Ascending aorta (tissue), 2 donors: ENCODE results near the gene JAK1. TPM values are rescaled to one million over a fixed set of nuclear protein-coding genes. Genes with fewer than 3 reads are reported as not detected.

Experiments used
- DNase-seq, 2 donors: peaks; one replicate each; pipeline ENCODE4 v3.0.0-alpha.2; 2019; ENCODE audit warnings: low spot score in 2 of 2
- H3K27ac ChIP-seq, 2 donors: fragments of 200-600 bp; sonication (generic); one replicate each; pipeline ENCODE4 v1.5.1; 2016 to 2017; ENCODE audit warnings: mild to moderate bottlenecking in 1 of 2
- H3K27me3 ChIP-seq: fragments of 200-600 bp; sonication (generic); one replicate; pipeline ENCODE4 v1.5.1; 2017
- H3K36me3 ChIP-seq, 2 donors: fragments of 200-600 bp; sonication (generic); one replicate each; pipeline ENCODE4 v1.5.1; 2016
- H3K4me1 ChIP-seq, 2 donors: fragments of 200-600 bp; sonication (generic); one replicate each; pipeline ENCODE4 v1.5.1; 2016 to 2017; ENCODE audit warnings: mild to moderate bottlenecking in 1 of 2
- H3K4me3 ChIP-seq, 2 donors: fragments of 200-600 bp; sonication (generic); one replicate each; pipeline ENCODE4 v1.5.1; 2016 to 2017; ENCODE audit warnings: mild to moderate bottlenecking in 1 of 2
- H3K9me3 ChIP-seq, 2 donors: fragments of 200-600 bp; sonication (generic); one replicate each; pipeline ENCODE4 v1.5.1; 2016
- intact Hi-C: fragments of 100-400 bp; cut with DNase I; formaldehyde crosslinking; loops from one replicate; pipeline ENCODE4 v1.15.1; 2023
- total RNA-seq: library from RNA; depleted of rRNA; stranded (reverse); fragments of >200 nt; gene quantifications from one replicate; pipeline ENCODE4 v1.1.0, GENCODE V29; 2016
- TF ChIP-seq, protein P1 (sequence below), 3 experiments: fragments of 200-600 bp in 2 of 3; fragments of 450-650 bp in 1 of 3; sonication (generic) in 2 of 3; IDR thresholded peaks; one replicate each; pipeline ENCODE4 v1.5.1; 2016 to 2019; ENCODE audit warnings: antibody characterized with exemption in 3 of 3, mild to moderate bottlenecking in 1 of 3, moderate library complexity in 1 of 3

JAK1 gene
- total RNA-seq, 1 donor from 2014 or later: 53.5 TPM

DNA sequence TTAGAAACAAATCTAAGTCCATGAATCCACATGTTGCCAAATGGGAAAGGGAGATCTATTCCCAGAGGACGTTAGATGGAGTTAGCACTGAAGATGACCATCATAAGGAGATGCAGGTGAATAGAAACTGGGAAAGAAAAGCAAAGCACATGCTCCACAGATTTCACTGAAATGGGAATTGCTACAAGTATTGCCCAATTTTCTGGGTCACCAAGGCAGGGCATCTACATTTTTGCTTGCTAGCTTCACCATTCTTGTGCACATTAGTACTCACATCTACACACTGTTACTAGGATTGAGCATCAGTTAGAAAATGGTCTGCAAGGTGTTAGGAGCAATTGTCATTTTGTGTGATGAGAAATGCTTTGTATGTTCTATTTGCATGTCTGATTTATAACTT is 99.1 kb downstream of the JAK1 start:
- no peak overlapping the region for H3K27ac ChIP-seq
- no peaks in the 10 kb centered on the region for H3K4me1 ChIP-seq
- H3K27me3 ChIP-seq: peaks cover 4% of the 10 kb centered on the region
- intact Hi-C loops: loop anchor here (10.0 kb wide), 1 partner anchor 338 kb away; no protein-coding TSS in a partner anchor
- H3K36me3 ChIP-seq: peaks cover 42 to 66% of the 10 kb centered on the region in 2 donors
- H3K4me3 ChIP-seq: no peak overlapping the region
- no peak for DNase-seq
- TF ChIP-seq, protein P1, sequence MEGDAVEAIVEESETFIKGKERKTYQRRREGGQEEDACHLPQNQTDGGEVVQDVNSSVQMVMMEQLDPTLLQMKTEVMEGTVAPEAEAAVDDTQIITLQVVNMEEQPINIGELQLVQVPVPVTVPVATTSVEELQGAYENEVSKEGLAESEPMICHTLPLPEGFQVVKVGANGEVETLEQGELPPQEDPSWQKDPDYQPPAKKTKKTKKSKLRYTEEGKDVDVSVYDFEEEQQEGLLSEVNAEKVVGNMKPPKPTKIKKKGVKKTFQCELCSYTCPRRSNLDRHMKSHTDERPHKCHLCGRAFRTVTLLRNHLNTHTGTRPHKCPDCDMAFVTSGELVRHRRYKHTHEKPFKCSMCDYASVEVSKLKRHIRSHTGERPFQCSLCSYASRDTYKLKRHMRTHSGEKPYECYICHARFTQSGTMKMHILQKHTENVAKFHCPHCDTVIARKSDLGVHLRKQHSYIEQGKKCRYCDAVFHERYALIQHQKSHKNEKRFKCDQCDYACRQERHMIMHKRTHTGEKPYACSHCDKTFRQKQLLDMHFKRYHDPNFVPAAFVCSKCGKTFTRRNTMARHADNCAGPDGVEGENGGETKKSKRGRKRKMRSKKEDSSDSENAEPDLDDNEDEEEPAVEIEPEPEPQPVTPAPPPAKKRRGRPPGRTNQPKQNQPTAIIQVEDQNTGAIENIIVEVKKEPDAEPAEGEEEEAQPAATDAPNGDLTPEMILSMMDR (IDR thresholded peaks at IDR 0.05): no peak
- H3K9me3 ChIP-seq: no peaks in the 10 kb centered on the region

DNA sequence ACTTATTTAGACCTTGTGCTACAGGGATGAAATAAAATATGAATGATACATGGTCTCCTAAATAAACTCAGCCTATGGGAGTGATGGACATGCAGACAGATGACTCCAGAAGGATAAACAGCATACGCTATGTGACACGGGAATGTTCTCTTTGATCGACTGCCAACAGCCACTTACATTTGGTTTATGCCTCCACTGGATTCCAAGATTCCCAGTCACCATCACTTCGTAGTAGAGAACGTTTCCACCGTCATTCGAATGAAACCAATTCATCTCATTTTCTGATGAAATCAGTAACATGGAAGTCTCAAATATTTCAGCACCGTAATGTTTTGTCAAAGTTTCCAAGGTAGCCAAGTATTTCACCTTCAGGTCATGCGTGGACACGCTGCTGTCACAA is 99.7 kb downstream of the JAK1 start:
- DNase-seq: no peak
- Histone ChIP-seq H3K4me3 (no peak overlapping the region), H3K27me3 (peaks cover 4% of the 10 kb centered on the region), H3K4me1 (no peaks in the 10 kb centered on the region), H3K9me3 (no peaks in the 10 kb centered on the region), H3K27ac (no peak overlapping the region), H3K36me3 (peaks cover 38 to 67% of the 10 kb centered on the region in 2 donors)
- intact Hi-C loops: loop anchor here (10.0 kb wide), 1 partner anchor 338 kb away; no protein-coding TSS in a partner anchor
- TF ChIP-seq, protein P1 (IDR thresholded peaks at IDR 0.05): no peak

DNA sequence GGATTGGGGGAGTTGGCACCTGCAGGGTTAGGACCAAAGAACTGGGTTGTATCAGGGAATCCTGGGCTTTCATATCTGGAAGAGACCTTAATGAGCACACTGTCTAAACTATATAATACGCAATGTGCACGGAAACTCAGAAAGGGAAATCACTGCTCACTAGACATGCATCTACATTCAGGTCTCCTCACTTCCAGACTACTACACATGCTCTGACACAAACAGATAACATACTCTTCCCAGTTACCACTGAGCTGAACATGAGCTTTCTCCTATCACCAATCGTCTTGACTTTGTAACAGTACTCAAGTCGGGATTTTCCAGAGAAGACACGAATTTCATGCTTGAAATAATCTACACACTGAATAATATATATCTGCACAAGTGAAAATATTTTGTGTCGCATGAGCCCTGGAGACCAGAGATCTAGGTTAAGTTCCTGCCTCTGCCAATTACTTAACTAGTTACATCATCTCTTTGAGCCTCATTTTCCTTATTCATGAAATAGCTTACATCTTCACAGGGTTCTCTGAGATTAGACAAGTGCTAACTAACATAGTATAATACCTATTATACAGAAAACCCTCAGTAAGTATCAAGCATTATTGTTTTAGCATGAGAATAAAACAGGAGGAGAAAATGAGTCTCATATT is 101.1 kb downstream of the JAK1 start:
- no peak for DNase-seq
- intact Hi-C loops: loop anchor here (10.0 kb wide), 1 partner anchor 340 kb away; no protein-coding TSS in a partner anchor

GRCh38 chr1:64864018-64864940 is 102.1 kb downstream of the JAK1 start:
- H3K4me3 ChIP-seq: no peak overlapping the region
- H3K36me3 ChIP-seq: peaks cover 29 to 58% of the 10 kb centered on the region in 2 donors
- H3K9me3 ChIP-seq: no peaks in the 10 kb centered on the region
- H3K27ac ChIP-seq: peak overlapping the region in 1 of 2 donors; percentile 5
- peaks cover 4% of the 10 kb centered on the region for H3K27me3 ChIP-seq
- H3K4me1 ChIP-seq: no peaks in the 10 kb centered on the region
- peak; percentile 22 to 74 for DNase-seq
- TF ChIP-seq, protein P1 (IDR thresholded peaks at IDR 0.05): no peak
- intact Hi-C loops: loop anchor here (10.0 kb wide), 1 partner anchor 341 kb away; no protein-coding TSS in a partner anchor

More for the DNA sequence above, 101.1 kb downstream of the JAK1 start:
- Histone ChIP-seq H3K9me3 (no peaks in the 10 kb centered on the region), H3K4me1 (no peaks in the 10 kb centered on the region), H3K27ac (no peak overlapping the region), H3K36me3 (peaks cover 30 to 58% of the 10 kb centered on the region in 2 donors), H3K4me3 (no peak overlapping the region), H3K27me3 (peaks cover 4% of the 10 kb centered on the region)
- TF ChIP-seq, protein P1 (IDR thresholded peaks at IDR 0.05): no peak

DNA sequence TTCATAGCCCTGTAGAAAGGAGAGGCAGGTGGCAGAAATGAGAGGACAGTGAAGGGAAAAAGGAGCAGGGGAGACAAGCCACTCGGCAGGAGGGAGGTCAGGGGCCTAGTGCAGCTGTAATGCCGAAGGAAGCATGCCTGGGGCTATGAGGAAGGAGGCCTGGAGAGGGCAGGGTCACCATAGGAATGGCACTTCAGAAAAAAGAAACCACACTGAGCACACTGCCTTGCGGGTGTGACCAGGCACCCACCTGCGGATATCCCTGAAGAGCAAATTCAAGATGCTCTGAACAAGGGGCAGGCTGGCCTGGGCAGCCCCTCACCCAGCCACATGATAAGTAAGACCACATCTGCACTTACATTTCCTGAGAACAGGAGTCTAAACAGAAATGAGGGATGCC is 104.7 kb downstream of the JAK1 start:
- intact Hi-C loops: loop anchor here (10.0 kb wide), 1 partner anchor 343 kb away; no protein-coding TSS in a partner anchor
- Histone ChIP-seq H3K36me3 (peaks cover 44 to 58% of the 10 kb centered on the region in 2 donors), H3K4me3 (no peak overlapping the region), H3K4me1 (no peaks in the 10 kb centered on the region), H3K27me3 (peaks cover 4% of the 10 kb centered on the region), H3K27ac (no peak overlapping the region), H3K9me3 (no peaks in the 10 kb centered on the region)
- TF ChIP-seq, protein P1 (IDR thresholded peaks at IDR 0.05): peak; percentile 11 to 35 (median 30)
- DNase-seq: no peak
